HL-60 (cell line): ENCODE measurements around the gene MRPL37.

ENCODE experiments used
- GABPA ChIP-seq: IDR thresholded peaks from 2 replicates; pipeline ENCODE4 v1.6.1; 2012; ENCODE audit warnings: low read depth
- POLR2AphosphoS5 ChIP-seq: IDR thresholded peaks from 2 replicates; pipeline ENCODE4 v1.6.1; 2012; ENCODE audit warnings: low read depth
- SPI1 ChIP-seq: IDR thresholded peaks from 2 replicates; pipeline ENCODE4 v1.6.1; 2012; ENCODE audit warnings: low read depth, mild to moderate bottlenecking, borderline replicate concordance
- TF ChIP-seq, protein P1 (sequence below): IDR thresholded peaks from one replicate; pipeline ENCODE4 v1.5.1; 2011; ENCODE audit warnings: low read length, control low read depth, inconsistent platforms; ENCODE audit not compliant: insufficient read depth

DNA sequence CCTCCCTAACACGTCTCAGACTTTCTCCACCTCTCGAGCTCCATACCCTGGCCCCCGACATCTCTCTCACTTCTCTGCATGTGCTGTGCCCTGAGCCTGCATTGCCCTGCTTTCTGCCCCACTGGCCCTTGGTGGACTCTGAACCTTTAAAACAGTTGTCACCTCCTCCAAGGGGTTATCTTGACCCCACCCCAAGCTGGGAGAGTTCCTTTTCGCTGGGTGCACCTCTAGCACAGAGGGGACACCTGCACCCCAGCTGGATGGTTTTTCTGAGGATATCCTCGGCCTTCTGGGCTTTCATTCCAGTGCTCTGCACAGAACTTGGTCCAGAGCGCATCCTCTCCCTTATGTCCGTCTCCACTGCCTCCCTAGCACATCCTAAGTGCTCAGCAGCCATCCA lies 43.0 kb upstream of the MRPL37 start:
- TF ChIP-seq, protein P1, sequence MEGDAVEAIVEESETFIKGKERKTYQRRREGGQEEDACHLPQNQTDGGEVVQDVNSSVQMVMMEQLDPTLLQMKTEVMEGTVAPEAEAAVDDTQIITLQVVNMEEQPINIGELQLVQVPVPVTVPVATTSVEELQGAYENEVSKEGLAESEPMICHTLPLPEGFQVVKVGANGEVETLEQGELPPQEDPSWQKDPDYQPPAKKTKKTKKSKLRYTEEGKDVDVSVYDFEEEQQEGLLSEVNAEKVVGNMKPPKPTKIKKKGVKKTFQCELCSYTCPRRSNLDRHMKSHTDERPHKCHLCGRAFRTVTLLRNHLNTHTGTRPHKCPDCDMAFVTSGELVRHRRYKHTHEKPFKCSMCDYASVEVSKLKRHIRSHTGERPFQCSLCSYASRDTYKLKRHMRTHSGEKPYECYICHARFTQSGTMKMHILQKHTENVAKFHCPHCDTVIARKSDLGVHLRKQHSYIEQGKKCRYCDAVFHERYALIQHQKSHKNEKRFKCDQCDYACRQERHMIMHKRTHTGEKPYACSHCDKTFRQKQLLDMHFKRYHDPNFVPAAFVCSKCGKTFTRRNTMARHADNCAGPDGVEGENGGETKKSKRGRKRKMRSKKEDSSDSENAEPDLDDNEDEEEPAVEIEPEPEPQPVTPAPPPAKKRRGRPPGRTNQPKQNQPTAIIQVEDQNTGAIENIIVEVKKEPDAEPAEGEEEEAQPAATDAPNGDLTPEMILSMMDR, result no peak
- TF ChIP-seq POLR2AphosphoS5 (no peak), SPI1 (no peak), GABPA (no peak)
